AML-193 (cell line): ENCODE data around the gene BCR.
A peak's percentile ranks its signal among the peaks of the same experiment; 100 is the strongest.
"Not testable (repeated sequence)": the region's sequence is repeated elsewhere in the genome, so short reads cannot be mapped to it uniquely, and the experiment has no call there.

ENCODE experiments used
- DNase-seq, 2 experiments: peaks; one replicate each; lab custom pipeline; 2025; lab: John Stamatoyannopoulos, UW

BCR gene

DNA sequence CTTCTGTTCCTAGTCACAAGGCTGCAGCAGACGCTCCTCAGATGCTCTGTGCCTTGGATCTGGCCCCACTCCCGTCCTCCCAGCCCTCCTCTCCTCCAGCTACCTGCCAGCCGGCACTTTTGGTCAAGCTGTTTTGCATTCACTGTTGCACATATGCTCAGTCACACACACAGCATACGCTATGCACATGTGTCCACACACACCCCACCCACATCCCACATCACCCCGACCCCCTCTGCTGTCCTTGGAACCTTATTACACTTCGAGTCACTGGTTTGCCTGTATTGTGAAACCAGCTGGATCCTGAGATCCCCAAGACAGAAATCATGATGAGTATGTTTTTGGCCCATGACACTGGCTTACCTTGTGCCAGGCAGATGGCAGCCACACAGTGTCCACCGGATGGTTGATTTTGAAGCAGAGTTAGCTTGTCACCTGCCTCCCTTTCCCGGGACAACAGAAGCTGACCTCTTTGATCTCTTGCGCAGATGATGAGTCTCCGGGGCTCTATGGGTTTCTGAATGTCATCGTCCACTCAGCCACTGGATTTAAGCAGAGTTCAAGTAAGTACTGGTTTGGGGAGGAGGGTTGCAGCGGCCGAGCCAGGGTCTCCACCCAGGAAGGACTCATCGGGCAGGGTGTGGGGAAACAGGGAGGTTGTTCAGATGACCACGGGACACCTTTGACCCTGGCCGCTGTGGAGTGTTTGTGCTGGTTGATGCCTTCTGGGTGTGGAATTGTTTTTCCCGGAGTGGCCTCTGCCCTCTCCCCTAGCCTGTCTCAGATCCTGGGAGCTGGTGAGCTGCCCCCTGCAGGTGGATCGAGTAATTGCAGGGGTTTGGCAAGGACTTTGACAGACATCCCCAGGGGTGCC lies 109.8 kb downstream of the BCR start:
- peak; percentile 16 to 35 for DNase-seq

DNA sequence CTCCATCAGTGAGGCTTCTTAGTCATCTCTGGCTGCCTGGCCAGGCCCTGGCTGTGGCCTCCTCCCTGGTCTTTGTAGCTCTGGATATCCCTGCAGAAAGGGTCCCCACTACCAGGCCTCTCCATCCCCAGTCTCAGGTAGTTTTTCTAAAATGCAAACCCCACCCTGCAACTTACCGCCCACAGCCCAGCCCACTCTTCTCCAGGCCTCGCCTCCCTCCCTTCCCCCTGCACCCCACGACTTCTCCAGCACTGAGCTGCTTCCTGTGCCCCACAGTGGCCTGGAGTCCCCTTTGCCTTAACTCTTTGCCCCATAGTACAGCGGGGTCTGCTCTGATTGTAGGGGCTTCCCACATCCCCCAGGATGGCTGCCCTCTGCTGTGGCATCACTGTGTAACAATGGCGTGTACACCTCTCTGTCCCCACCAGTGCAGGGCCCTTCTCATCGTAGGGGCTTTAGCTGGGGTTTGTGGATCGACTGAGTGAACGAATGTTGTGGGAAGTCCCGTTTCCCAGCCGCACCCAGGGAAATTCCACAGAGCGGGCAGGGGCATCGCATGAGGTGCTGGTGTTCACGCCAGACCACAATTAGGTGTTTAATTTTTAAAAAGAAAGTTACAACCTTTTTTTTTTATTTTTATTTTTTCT lies 111.6 kb downstream of the BCR start:
- no peak for DNase-seq

DNA sequence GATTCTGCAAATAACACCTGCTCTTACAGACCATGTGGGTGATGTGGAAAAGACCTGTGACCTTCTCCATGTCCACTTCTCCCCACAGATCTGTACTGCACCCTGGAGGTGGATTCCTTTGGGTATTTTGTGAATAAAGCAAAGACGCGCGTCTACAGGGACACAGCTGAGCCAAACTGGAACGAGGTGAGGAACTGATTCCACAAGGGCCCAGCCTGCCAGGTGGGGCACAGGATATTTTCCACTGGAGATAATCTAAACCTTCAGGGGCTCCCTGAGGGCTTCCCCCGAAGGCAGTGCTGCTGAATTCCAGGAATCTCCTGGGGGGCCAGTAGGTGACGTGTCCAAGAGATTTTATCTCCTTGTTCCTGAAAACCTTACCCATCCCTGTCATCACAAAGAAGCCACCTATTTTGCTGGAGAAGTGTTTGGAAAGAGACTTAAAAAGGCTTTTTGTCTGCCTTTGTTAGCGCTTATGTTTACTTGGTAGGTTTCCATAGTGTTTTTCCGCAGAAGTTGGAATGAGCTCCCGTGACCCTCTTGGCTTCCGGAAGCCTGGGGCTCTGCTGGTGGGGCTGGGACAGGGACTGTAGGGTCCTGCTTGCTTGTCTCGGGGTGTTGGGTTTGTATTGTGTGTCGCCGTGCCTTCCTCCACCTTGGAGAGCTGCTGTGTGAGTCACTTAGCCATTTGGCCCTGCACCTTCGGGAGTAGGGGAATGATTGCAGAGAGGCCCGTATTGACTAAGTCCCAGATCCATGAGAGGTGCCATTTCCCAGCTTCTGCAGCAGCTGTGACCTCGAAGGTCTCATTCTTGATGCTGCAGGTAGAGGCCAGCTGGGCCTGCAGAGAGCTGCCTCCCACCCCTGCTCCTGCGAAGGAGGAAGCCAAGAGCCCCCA lies 112.4 kb downstream of the BCR start:
- DNase-seq, result no peak

DNA sequence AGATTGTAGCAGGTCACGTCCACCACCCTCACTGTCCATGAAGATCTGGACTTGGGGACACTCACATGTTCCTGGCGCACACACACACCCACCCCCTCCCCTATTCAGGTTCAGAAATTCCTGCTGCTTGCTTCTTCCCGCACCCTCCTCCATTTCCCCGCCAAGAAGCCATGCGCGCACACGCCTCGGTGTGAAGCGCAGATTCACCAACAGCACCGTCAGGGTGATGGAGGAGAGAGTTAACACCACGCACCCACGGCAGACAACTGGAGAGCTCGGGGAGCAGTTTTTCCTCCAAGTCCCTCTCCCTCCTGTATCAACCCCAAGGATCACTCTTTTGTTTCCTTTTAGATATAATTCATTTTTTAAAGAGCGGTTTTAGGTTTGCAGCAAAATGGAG lies 113.4 kb downstream of the BCR start:
- no peak for DNase-seq

DNA sequence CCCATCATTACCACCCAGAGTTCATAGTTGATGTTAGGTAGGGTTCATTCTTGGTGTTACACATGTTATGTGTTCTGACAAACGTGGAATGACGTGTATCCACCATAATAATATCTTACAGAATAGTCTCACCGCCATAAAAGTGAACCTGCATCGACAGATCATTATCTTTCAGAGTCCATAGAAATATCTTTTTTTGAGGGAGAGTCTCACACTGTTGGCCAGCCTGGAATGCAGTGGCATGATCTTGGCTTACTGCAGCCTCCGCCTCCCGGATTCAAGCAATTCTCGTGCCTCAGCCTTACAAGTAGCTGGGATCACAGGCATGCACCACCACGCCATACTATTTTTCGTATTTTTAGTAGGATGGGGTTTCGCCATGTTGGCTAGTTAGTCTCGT lies 113.9 kb downstream of the BCR start:
- no peak for DNase-seq

DNA sequence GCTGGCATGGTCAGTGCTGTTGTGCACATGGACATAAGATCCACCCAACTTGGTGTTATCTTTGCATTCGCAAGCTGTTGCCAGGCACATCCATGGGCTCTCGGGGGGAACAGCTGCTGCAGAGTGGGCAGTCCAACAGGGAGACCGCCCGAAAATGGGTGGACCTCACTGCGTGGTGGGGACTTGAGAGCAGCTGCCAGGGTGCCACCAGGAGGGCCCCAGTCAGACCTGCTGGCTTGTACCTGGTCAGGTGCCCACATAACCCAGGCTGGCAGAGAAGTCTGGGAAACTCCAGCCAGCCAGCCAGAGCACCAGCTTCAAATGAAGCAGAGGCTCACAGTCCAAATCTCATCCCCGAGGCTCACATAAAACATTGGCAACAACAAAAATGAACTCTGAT lies 120.2 kb downstream of the BCR start:
- no peak for DNase-seq

DNA sequence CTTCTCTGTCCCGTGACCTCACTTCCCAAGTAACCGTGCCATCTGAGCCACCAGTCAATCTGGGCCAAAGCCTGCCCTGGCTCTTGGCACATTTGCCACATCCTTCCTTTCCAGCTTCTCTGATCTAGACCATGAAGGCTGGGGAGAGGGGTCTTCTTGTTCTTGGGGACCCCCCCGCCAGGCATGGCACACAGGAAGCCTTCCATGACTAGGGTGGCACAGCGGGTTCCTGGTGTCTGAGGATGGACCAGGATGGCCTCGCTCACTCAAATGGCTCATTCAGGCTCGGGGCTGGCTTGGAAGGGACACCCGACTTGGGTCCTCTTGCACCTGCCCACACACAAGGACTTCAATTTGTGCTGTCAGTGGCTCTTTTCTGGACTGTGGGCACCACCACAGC lies 121.3 kb downstream of the BCR start:
- no peak for DNase-seq

DNA sequence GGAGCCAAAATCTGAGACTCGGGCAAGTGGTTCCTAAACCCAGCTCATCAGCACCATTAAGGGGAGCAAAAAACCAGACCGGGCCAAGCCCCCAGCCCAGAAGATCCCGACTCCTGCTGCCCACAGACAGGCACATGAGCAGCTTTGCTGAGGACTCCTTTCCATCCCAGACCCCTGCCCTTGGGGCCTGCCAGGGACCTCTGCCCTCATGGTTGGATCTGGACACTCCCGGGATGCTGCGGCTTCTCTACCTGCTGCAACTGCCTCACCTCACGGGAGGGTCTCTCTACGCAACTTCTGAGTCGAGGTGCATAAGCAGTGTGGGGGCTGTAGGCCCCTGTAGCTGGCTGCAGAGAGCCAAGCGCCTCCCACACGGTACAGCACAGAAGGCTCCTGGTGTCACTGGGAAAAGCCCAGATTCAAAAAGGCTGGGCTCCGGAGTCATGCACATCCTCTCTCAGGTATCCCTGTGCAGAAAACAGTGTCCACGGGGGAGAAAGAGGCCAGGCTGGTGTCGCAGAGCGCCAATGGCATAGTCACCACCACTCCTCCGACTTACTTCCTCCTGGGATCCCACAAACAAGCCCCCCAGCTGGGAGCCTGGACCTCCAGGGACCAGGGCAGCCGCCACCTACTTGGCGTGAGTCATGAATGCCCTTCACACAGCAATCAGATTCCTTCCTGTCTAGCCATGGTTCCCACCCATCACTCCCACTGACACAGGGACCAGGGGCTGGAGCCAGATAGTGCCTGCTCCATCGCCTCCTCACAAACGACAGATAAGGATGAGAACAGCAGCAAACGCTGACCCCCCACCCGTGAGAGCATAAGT lies 122.1 kb downstream of the BCR start:
- DNase-seq, result no peak

DNA sequence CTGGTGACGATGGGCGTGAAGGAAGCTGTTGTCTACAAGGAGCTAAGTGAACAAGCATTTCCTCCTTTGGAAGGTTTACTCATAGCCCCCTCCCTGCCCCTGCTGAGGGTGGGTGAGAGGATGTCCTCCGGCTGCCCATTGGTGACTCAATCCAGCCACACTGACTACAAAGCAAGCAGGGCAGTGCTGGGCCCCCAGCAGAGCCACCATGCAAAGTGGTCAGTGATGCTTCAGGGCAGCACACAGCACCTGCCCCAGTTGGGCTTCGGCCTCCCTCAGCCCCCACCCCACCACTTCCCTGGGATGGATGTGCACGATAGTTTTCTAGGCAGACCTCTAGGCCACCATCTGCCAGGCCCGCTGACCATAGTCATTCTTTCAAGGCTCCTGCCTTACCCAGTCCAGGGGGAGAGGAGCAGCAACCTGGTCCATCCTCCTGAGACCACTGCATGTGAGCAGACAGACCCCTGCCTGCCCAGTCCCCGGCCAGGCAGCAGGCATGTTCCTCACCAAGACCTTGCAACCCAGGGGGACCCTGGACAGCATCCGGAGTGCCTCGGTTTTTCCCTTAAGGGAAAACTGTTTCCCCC lies 125.1 kb downstream of the BCR start:
- no peak for DNase-seq

DNA sequence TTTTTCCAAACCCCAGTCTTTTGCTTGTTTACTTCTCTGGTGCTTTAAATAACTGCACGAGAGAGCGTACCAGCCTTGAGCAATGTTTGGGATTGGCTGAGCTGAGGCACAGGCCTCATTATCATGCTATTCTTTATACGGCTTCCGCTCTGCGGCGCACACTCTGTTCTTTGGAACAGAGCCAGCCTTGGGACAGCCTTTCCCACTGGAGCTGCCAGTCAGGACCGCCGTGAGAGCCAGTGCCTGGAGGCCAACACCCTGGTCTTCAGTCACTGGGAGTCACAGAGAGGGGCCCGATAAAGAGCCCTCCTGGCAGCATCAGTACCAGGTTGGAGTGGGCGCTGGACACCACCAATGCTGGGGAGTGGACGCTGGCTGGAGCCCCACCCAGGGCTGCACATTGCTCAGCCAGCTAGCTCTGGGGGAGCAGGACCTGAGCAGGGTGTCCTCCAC lies 125.6 kb downstream of the BCR start:
- DNase-seq, result no peak

DNA sequence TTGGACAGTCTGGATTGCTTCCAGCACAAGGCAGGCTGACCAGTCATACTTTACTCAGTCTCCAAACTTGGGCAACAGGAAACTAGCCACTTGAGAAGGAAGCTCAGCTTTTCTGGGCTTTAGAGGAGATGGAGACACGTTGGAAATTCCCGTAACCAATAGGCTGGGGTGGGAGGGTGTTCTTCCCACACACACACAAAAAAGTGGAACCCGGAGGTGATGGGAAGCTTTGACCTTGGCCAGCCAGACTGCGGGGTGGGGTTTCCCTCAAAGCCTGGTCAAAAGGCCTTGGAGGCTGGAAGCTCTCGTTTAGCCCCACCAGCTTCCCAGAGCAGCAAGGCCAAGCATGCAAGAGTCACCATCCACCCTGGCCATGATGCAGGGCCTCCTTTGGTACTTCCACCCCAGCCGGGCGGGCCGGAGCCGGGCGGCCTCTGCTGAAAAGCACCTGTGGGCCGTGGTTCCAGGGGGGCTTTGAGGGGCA lies 126.2 kb downstream of the BCR start:
- DNase-seq, result no peak

DNA sequence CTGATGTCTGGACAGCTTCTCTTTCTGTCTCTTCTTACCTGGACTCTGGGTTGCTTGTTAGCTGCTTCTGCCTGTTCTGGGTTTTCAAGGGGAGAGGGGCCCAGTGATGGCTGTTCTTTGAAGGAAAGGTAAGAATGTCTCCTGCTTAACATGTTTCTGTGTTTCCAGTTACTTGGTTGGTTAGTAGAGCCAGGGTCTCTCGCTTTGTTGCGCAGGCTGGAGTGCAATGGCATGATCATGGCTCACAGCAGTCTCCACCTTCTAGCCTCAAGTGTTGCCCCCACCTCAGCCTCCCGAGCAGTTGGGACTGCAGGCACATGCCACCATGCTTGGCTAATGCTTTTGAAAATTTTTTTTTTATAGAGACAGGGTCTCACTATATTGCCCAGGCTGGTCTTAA lies 126.6 kb downstream of the BCR start:
- no peak for DNase-seq

DNA sequence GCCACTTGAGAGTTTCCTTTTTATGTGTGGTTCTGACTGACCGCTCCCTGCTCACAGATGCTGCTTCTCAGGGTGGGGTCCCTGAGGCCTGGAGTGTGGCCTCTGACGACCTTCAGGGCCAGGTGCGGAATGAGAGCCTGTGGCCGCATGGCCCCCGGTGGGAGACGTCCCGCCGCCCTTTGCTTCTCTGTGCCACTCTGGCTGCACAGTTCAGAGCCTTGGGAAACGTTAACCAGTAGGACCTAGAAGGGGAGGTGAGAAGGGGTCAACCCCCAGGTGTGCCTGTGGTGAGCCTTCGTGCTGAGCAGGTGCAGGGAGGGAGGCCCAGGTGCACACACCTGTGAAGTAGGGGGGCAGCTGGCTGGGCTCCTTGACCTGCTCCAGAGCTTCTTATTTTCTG lies 127.2 kb downstream of the BCR start:
- not testable (repeated sequence) for DNase-seq

DNA sequence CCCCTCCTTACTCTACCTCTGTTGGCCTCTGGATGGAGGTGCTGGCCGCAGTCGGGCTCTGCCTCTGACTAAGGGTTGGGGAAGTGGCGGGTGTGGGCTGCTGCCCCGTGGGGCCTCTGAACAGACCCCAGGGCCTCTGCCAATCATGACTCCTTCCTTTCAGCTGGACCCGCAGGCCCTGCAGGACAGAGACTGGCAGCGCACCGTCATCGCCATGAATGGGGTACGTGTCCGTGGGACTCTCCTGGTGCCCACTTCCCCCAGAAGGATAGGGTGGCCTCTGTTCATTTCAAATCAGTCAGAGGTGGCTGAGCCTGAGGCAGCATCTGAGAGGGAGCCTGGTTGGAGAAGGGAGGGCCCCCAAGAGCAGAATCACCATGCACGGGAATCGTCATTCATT lies 129.0 kb downstream of the BCR start:
- not testable (repeated sequence) for DNase-seq

DNA sequence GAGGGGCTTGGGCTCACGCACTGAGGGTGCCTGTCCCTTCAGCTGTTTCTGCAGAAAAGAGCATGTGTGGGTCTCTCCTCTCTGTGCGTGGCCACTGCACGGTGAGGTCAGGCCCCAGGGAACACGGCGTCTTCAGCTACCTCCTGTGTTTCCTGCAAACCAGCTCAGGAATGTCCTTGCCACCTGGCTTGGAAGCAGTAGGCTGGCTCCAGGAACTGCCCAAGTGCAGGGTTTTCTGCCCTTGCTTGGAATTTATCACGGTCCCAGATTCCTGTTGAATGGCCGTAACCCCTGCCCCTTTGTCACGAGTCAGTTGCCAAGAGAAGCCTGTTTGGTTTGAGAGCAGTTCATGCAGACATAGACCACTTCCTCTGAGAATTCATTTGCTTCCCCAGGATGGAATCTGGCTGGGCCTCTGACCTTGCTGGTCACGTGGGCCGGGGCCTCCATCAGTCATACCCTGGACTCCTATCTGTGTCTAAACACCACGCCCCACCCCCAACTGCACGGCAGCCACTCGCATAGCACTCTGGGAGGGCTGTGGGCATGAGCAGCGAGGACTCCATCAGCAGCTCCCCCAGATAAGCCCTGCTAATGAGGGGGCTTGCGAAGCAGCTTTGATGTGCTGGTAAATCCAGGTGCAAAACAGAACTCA lies 130.3 kb downstream of the BCR start:
- not testable (repeated sequence) for DNase-seq

DNA sequence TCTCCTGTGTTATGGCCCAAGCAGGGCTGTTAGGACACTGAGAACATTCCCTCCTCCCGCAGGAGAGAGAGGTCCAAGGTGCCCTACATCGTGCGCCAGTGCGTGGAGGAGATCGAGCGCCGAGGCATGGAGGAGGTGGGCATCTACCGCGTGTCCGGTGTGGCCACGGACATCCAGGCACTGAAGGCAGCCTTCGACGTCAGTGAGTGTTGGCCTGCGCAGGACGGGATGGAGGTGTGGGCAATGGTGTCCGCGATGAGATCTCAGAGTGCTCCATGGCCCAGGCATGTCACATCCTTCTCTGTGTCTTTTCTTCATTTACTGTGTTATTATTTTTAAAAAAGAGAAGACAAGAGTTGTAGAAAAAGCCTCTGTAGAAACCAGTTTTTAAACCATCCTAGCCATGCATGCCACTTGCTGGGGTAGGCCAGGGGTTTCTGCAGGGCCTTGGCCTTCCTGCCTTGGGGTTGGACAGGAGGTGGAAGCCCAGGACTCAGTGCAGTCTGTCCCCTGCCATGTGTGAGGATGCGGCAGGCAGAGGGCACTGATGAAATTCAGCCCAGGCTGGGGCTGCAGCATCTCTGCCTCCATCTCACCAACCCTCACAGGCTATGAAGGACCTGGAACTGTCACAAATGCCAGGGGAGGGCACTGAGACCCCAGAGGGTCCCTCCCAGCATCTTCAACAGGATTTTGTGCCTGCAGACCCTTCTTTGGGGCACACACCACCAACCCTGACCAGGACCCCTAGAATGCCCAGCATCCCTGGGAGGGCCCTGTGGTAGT lies 131.5 kb downstream of the BCR start:
- not testable (repeated sequence) for DNase-seq

DNA sequence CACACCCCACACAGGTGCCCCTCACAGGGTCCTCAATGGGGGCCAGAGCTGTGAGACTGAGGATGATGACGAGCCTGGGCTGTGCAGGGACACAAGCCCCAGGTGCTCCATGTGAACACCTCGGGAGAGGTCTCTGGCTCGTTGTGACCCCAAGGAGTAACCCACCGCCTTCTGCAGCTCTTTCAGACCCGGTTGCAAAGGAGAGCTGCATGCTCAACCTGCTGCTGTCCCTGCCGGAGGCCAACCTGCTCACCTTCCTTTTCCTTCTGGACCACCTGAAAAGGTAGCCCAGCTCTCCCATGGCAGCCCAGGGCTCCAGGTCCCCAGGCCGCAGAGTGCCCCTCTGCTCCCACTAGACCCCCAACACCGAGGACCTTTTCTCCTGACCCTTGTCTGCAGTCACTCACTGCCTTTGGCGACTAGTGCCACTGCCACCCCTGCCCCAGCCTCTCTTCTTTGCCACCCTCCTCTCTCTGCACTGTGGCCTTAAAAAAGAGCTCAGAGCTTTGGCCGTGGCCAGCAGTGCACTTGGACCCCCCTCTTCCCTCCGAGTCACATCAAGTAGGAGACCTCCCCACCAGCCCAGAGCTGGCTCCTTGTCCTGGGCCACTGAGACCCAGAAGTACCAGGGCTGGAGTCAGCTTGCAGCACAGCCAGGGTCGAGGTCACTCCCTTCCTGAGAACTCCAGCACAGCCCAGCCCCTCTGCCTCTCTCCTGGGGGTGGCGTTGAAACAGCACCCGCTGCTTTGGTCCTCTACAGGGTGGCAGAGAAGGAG lies 133.7 kb downstream of the BCR start:
- DNase-seq, result no peak

DNA sequence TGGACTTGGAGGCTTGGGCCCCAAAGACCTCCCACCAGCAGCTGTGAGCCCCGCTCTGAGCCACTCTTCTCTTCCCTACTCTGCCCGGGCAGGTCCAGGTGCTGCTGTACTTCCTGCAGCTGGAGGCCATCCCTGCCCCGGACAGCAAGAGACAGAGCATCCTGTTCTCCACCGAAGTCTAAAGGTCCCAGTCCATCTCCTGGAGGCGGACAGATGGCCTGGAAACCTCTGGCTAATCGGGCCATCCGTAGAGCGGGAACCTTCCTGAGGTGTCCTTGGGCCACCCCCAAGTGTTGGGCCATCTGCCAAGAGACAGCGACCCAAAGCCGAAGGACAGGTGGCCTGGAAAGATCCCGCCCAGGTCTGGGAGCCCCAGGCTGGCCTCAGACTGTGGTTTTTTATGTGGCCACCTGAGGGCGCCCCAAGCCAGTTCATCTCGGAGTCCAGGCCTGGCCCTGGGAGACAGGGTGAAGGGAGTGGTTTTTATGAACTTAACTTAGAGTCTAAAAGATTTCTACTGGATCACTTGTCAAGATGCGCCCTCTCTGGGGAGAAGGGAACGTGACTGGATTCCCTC lies 135.1 kb downstream of the BCR start:
- peak; percentile 12 to 21 for DNase-seq
